Activated naive CD4-positive, alpha-beta T cell treated with anti-CD3 and anti-CD28 coated beads, Interleukin-2, amount 10 ng/mL, durations not matched to agents 7 days and 5 days (primary cell): ENCODE data around the gene PJA2.
"Not testable (repeated sequence)": the region's sequence is repeated elsewhere in the genome, so short reads cannot be mapped to it uniquely, and the experiment has no call there.

Experiments
- CTCF ChIA-PET: fragments of 350-600 bp; sonication (Branson Sonifier 250); formaldehyde crosslinking; loops from one replicate; lab custom pipeline; 2021; ENCODE audit warnings: antibody characterized with exemption; lab: Charles Lee
- DNase-seq: peaks from one replicate; pipeline ENCODE4 v3.0.0-alpha.2; 2020
- H3K27ac Mint-ChIP-seq: one replicate; pipeline ENCODE4 v1.8.0; 2021; ENCODE audit warnings: mild to moderate bottlenecking, moderate library complexity, mixed read lengths
- H3K27me3 Mint-ChIP-seq: one replicate; pipeline ENCODE4 v1.8.0; 2021; ENCODE audit warnings: mild to moderate bottlenecking, mixed read lengths
- H3K36me3 Mint-ChIP-seq: one replicate; pipeline ENCODE4 v1.8.0; 2021; ENCODE audit warnings: mixed read lengths
- H3K4me1 Mint-ChIP-seq: one replicate; pipeline ENCODE4 v1.8.0; 2021; ENCODE audit warnings: mixed read lengths
- H3K4me3 Mint-ChIP-seq: one replicate; pipeline ENCODE4 v1.8.0; 2021; ENCODE audit warnings: mild to moderate bottlenecking, moderate library complexity, mixed read lengths
- H3K9me3 Mint-ChIP-seq: one replicate; pipeline ENCODE4 v1.8.0; 2021; ENCODE audit warnings: mixed read lengths

Gene PJA2, protein sequence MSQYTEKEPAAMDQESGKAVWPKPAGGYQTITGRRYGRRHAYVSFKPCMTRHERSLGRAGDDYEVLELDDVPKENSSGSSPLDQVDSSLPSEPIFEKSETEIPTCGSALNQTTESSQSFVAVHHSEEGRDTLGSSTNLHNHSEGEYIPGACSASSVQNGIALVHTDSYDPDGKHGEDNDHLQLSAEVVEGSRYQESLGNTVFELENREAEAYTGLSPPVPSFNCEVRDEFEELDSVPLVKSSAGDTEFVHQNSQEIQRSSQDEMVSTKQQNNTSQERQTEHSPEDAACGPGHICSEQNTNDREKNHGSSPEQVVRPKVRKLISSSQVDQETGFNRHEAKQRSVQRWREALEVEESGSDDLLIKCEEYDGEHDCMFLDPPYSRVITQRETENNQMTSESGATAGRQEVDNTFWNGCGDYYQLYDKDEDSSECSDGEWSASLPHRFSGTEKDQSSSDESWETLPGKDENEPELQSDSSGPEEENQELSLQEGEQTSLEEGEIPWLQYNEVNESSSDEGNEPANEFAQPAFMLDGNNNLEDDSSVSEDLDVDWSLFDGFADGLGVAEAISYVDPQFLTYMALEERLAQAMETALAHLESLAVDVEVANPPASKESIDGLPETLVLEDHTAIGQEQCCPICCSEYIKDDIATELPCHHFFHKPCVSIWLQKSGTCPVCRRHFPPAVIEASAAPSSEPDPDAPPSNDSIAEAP

DNA sequence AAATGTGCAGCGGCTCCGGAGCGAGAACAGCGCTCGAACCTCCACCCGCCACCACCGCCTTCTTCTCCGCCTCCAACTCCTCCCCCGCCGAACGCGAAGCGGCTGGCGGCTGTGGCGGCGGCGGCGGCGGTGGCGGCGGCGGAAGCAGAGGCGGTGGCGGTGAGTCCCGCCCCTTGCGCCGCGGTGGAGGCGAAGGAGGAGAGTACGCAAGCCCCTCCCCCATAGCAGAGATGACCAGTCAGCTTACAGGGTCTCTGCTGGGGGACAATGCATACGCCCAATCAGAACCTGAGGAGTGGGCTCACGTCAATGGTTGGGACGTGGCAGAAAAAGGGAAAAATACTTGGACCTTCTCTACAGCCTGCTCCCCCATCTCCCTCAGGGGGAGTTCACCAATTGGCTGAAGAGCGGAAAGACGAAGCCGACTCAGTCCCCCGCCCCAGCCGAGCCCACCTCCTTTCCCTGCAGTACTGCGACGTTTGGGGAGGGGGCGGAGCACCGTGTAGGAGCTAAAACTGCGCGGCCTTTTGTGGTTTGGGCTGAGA lies at the start of gene PJA2:
Gene PJA2 (minus strand): TSS at position 131 of the 545 bp plus-strand sequence. CDS start 26,541 bp downstream, outside the sequence.
- H3K9me3 Mint-ChIP-seq = peaks cover 8% of the 10 kb centered on the region
- H3K4me3 Mint-ChIP-seq = peak within 1 kb of the TSS; percentile 100
- H3K36me3 Mint-ChIP-seq = peaks cover 22% of the 10 kb centered on the region
- H3K4me1 Mint-ChIP-seq = peaks cover 45% of the 10 kb centered on the region
- CTCF ChIA-PET = no interaction called here
- peak within 1 kb of the TSS; percentile 100 for H3K27ac Mint-ChIP-seq
- DNase-seq = peak; percentile 98
- peaks cover 10% of the 10 kb centered on the region for H3K27me3 Mint-ChIP-seq

DNA sequence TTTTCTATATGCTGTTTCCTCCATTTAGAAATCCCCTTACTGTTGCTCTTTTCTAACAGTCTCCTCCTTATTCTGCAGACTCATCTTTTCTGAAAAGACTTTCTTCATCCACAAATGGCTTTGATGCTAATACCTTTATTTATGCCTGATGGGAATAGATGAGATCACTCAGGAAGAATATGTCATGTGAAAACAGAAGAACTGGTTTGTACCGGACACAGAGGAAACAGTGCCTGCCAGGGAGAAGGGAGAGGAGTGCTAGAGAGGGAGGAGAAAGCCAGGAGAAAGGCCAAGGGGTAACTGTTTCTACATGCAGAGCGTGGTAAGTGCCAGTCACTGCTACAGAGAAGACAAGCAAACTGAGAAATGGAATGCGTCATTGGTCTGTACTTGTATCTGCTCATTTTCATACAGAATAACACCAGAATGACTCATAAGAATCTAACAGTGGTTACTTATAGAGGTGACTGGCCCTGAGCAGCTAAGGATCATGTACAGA lies 45.9 kb upstream of the PJA2 start:
- H3K4me3 Mint-ChIP-seq = no peak overlapping the region
- H3K4me1 Mint-ChIP-seq = peaks cover 4% of the 10 kb centered on the region
- no peaks in the 10 kb centered on the region for H3K36me3 Mint-ChIP-seq
- DNase-seq = no peak
- H3K27me3 Mint-ChIP-seq = no peaks in the 10 kb centered on the region
- CTCF ChIA-PET = interaction anchor here (0.7 to 1.5 kb wide), 2 partner anchors 10 to 12 kb away, joined by 3 read pairs; no protein-coding TSS in a partner anchor
- H3K9me3 Mint-ChIP-seq = peaks cover 2% of the 10 kb centered on the region
- no peak overlapping the region for H3K27ac Mint-ChIP-seq

DNA sequence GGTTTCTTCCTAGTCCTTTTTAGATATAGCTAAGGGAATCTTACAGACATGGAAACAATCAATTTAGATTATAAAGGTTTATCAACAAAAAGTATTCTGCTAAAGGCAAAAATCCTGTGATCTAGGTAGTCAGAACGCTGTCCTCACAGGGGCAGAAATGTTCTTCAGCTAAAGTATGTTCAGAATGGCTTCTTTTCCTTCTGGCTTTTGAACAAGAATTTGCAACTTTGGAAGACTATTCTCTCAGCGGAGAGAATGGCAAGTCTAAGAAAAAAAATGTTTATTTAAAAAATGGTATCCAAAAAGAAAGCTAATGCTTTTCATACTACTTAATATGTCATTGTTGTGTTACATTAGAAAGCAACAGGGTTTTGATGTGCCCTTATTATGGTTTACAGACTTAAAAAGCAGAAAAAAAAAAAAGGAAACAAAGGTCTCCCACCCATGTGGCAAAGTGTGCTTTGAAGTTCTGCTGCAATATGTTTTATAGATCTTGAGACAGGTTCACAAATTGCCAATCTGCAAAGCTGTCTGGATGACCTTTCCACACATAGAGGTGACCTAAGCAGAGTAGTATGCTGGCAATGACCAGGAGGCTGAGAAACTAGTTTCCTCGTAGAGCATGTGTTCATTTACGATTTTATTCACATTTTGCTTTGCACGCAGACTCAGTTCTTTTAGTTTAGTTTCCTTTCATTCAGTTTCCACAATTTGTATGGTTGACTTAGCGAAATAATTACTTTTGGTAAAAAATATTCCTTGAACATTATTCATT lies 45.1 kb upstream of the PJA2 start:
- CTCF ChIA-PET = interaction anchor here (1.5 kb wide), 1 partner anchor 13 kb away, joined by 3 read pairs; no protein-coding TSS in a partner anchor
- no peaks in the 10 kb centered on the region for H3K36me3 Mint-ChIP-seq
- no peaks in the 10 kb centered on the region for H3K27me3 Mint-ChIP-seq
- no peak for DNase-seq
- H3K4me3 Mint-ChIP-seq = no peak overlapping the region
- peaks cover 4% of the 10 kb centered on the region for H3K4me1 Mint-ChIP-seq
- H3K9me3 Mint-ChIP-seq = peaks cover 2% of the 10 kb centered on the region
- H3K27ac Mint-ChIP-seq = no peak overlapping the region

DNA sequence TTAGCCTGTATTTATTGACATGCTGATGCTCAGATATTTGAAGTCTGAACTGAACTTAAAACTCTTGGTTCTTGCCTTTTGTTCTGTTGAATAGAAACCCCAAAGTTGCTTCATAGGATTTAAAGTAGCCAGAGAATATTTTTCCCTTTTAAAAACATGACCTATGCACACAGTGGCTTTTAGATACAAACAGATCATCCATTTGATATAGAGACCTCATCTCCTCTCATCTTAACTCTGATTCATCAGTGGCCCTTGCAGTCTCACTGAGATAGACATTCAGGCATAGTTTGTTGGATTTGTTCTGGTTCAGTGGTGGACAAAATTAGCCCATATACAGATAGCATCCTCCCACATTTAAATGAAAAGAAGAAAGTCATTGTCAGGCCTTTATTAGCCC lies 43.5 kb upstream of the PJA2 start:
- Mint-ChIP-seq H3K4me1 (peaks cover 4% of the 10 kb centered on the region), H3K27me3 (no peaks in the 10 kb centered on the region), H3K36me3 (no peaks in the 10 kb centered on the region), H3K4me3 (no peak overlapping the region), H3K27ac (no peak overlapping the region), H3K9me3 (peaks cover 2% of the 10 kb centered on the region)
- CTCF ChIA-PET = no interaction called here
- no peak for DNase-seq

DNA sequence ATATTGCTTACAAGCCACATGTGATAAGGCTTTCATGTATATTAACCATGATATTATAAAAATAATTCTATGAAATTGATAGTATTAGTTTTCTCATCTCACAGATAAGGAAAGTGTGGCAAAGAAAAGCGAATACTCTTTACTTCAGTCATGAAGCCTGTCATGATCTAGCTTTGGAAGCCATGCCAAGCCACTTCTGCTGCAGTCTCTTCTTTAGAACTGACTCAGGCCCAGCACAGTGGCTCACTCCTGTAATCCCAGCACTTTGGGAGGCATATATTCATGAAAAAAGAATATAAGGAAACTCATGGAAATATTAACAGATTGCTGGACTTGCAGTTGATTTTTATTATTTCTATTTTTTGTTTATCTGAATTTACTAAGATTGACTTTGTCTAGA lies 42.9 kb upstream of the PJA2 start:
- CTCF ChIA-PET = no interaction called here
- peaks cover 2% of the 10 kb centered on the region for H3K9me3 Mint-ChIP-seq
- no peaks in the 10 kb centered on the region for H3K27me3 Mint-ChIP-seq
- H3K4me1 Mint-ChIP-seq = peaks cover 4% of the 10 kb centered on the region
- no peak overlapping the region for H3K27ac Mint-ChIP-seq
- no peak for DNase-seq
- no peaks in the 10 kb centered on the region for H3K36me3 Mint-ChIP-seq
- H3K4me3 Mint-ChIP-seq = no peak overlapping the region

DNA sequence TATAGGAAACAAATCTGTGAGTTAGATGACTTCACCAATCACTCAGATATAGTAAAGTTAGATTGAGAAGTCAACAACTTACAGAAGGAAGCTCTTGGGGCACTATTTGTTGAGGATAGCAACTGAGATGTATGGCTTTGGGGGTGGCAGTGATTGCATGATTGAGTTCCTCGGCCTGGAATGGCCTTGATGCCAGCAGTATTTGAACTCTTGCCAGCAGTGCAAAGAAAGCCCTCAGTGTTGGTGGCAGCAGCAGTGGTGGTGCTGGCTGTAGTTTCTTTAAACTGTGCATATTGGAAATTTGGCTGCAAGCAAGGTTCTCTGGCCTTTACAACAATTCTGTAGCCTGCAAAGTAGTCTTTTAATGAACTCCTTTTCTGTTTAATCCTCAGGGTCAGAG lies 41.4 kb upstream of the PJA2 start:
- no peak for DNase-seq
- Mint-ChIP-seq H3K4me1 (peaks cover 4% of the 10 kb centered on the region), H3K36me3 (no peaks in the 10 kb centered on the region), H3K9me3 (no peaks in the 10 kb centered on the region), H3K27ac (no peak overlapping the region), H3K27me3 (no peaks in the 10 kb centered on the region), H3K4me3 (no peak overlapping the region)
- CTCF ChIA-PET = no interaction called here

DNA sequence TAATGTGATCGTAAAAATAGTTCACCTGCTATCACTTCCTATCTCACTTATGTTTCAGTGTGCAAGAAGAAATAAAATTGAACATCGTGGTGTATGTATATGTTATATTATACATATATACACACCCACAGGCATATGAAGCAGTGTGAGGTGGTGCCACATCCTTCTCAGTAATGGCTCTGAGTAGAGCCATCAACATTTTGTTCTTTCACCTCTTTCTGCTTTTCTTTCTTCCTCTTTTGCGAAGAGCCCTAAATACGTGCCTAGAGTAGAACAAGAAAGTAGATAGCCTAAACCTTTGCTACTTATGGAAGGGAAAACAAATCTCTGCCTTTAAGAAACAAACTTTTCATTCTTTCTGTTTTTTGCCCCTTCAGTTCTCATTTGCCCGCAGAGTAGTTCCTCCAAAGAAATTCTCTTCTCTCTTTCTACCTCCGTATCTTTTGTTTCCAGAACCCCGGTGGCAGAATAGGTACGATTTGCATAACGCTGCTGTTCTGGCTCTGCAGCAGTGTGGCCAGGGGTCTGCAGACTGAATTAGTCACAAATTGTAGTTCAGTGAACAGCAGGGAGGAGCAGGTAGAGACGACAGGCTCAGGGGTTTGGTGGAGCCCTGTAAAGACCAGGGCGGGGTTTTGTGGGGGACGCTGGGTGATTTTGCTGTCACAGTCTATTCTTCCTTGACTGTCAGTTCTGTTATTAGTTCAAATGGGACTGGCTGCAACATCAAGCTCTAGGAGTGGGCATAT lies 40.5 kb upstream of the PJA2 start:
- Mint-ChIP-seq H3K27me3 (no peaks in the 10 kb centered on the region), H3K36me3 (no peaks in the 10 kb centered on the region), H3K4me3 (no peak overlapping the region), H3K4me1 (no peaks in the 10 kb centered on the region), H3K27ac (no peak overlapping the region), H3K9me3 (no peaks in the 10 kb centered on the region)
- no peak for DNase-seq
- CTCF ChIA-PET = no interaction called here

DNA sequence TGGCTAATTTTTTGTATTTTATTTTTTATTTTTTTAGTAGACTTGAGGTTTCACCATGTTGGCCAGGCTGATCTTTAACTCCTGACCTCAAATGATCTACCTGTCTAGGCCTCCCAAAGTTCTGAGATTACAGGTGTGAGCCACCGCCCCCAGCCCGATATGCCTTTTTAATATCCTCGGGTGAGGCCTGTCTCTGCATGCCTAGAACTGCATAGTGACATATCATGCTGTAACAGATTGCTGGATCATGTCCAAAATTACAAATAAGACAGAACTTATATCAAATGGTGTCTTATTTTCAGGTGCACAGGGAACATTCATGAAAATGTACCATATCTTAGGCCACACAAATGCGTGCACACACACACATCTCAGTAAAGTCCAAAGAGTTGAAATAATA lies 39.1 kb upstream of the PJA2 start:
- Mint-ChIP-seq H3K4me3 (no peak overlapping the region), H3K27me3 (no peaks in the 10 kb centered on the region), H3K9me3 (no peaks in the 10 kb centered on the region), H3K27ac (no peak overlapping the region), H3K36me3 (no peaks in the 10 kb centered on the region), H3K4me1 (no peaks in the 10 kb centered on the region)
- no peak for DNase-seq
- CTCF ChIA-PET = no interaction called here

DNA sequence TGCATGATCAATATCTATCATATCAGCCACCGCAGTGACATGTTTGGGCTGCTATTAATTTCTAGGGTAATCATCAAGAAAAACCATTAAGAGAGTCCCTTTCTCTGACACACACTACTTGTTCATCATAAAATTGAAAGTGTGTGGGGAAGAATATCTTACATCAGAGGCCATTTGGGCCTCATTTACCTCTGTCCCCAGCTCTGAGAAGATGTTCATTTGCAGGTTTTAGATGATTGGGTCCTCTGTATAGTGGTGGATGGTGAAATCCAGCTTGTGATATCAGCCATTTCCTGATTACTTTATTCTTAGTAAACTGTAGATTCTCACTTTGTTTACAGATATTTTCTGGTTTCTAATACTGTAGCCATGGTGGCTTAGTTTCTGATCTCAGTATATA lies 29.8 kb upstream of the PJA2 start:
- no peak for DNase-seq
- Mint-ChIP-seq H3K36me3 (no peaks in the 10 kb centered on the region), H3K27ac (no peak overlapping the region), H3K4me3 (no peak overlapping the region), H3K9me3 (no peaks in the 10 kb centered on the region), H3K4me1 (no peaks in the 10 kb centered on the region), H3K27me3 (peaks cover 3% of the 10 kb centered on the region)
- CTCF ChIA-PET = no interaction called here

DNA sequence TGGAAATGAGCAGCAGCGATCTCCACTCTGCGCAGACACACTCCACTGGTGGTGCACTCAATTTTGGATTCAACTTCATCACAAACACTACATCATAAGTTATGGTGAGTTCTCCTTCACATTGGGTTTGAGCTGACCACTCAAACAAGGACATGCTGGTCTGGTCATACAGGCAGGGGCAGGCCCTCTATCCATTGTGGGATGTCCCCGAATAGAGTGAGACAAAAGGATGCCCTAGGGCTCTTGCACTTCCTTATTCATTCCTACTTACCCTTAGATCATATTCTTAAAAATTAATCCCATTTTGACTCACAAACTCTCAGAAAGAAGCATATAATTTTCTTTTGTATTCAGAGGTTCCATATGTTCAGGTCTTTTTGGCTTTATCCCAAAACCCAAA lies 16.3 kb upstream of the PJA2 start:
- H3K4me1 Mint-ChIP-seq = no peaks in the 10 kb centered on the region

DNA sequence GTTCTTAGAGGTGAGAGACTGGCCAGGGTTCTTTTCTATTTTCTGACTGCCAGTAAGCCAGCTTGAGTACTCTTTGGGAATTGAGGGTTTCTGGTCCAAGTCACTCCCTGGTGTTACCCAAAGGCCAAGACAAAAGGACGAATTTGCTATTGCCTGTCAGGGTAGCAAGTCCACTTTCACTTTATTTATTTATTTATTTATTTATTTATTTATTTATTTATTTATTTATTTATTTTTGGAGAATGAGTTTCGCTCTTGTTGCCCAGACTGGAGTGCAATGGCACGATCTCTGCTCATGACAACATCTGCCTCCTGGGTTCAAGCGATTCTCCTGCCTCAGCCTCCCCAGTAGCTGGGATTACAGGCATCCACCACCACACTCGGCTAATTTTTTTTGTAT lies 15.7 kb upstream of the PJA2 start:
- DNase-seq, H3K27ac Mint-ChIP-seq, CTCF ChIA-PET, H3K9me3 Mint-ChIP-seq, H3K4me3 Mint-ChIP-seq, H3K4me1 Mint-ChIP-seq, H3K36me3 Mint-ChIP-seq, H3K27me3 Mint-ChIP-seq: not testable (repeated sequence)

More for the DNA sequence above, 16.3 kb upstream of the PJA2 start:
- no peak for DNase-seq
- peaks cover 7% of the 10 kb centered on the region for H3K27me3 Mint-ChIP-seq
- CTCF ChIA-PET = no interaction called here
- H3K4me3 Mint-ChIP-seq = no peak overlapping the region
- H3K9me3 Mint-ChIP-seq = no peaks in the 10 kb centered on the region
- H3K36me3 Mint-ChIP-seq = no peaks in the 10 kb centered on the region
- H3K27ac Mint-ChIP-seq = no peak overlapping the region

DNA sequence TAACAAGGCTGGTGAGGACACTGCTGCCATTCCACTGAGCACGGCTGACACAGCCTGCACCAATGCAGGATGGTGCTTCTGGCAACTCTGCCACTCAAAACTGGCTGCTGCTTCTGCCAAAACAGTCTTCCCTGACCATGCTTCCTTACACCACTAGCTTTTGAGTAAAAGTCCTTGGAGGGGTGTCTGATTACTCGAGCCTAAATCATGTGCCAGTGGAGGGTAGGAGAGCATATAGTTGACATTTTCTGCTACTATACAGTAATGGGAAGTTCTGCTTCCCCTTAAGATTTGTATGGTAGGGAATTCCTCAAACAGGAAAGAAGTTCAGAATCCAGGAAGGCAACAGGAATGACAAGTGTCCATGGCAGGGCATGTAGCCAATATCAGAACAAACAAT lies 12.2 kb upstream of the PJA2 start:
- DNase-seq = no peak
- Mint-ChIP-seq H3K4me1 (no peaks in the 10 kb centered on the region), H3K36me3 (no peaks in the 10 kb centered on the region), H3K4me3 (no peak overlapping the region), H3K27ac (no peak overlapping the region), H3K9me3 (no peaks in the 10 kb centered on the region), H3K27me3 (peaks cover 8% of the 10 kb centered on the region)
- CTCF ChIA-PET = no interaction called here

DNA sequence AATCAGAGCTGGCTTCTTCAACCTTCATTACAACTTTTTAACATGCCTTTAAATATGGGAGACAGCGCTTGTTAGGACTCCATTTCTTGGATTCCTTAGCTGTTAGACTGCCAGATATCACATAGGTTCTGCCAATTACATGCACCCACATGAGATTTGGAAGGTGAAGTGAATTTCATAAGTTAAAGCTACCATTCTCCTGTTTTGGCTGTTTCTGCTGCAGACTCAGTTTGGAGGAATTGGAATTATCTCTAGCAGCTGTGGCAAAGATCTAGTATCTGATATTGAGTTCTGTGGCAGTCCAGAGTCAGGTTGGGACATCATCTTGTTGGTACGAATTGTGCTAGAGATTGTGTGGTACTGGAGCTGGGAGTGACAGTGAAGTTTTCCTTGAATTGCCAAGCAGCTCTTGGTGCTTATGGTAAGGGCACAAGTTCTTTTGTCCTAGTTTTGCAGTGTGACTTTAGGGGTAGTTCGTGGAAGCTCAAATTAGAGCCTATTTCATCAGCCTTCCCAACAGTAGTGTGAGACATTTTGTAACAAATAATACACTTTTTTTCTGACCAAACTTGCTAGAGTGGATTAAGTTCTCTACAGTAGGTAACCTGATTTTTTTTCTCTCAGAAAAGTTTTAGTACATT lies 9.1 kb upstream of the PJA2 start:
- Mint-ChIP-seq H3K27me3 (peaks cover 11% of the 10 kb centered on the region), H3K36me3 (peaks cover 9% of the 10 kb centered on the region), H3K4me1 (peaks cover 2% of the 10 kb centered on the region), H3K4me3 (no peak overlapping the region), H3K9me3 (peaks cover 14% of the 10 kb centered on the region), H3K27ac (no peak overlapping the region)
- no peak for DNase-seq
- CTCF ChIA-PET = no interaction called here
